DND-41 (cell line): ENCODE data around the gene KRTAP20-2.

Experiments
- ATAC-seq: fragments of 200-7000 bp; cut with Tn5 transposase; 3 replicates; pipeline ENCODE4 v1.9.1; 2021; ENCODE audit warnings: low read depth; ENCODE audit not compliant: insufficient read depth
- DNase-seq: peaks from one replicate; pipeline ENCODE4 v3.0.0-alpha.2; 2020
- H2AFZ ChIP-seq: 2 replicates; pipeline ENCODE4 v1.6.0; 2012; ENCODE audit warnings: low read depth, low read length
- H3K27ac ChIP-seq: 2 replicates; pipeline ENCODE4 v1.5.1; 2012; ENCODE audit warnings: low read length, inconsistent platforms
- H3K27me3 ChIP-seq: fragments of 200-600 bp; sonication (generic); 2 replicates; pipeline ENCODE4 v1.6.0; 2012; ENCODE audit warnings: low read length, mild to moderate bottlenecking, inconsistent platforms; ENCODE audit not compliant: insufficient read depth, poor library complexity
- H3K36me3 ChIP-seq: 2 replicates; pipeline ENCODE4 v1.5.1; 2012; ENCODE audit warnings: low read length, inconsistent platforms; ENCODE audit not compliant: insufficient read depth
- H3K4me1 ChIP-seq: 2 replicates; pipeline ENCODE4 v1.5.1; 2012; ENCODE audit warnings: mild to moderate bottlenecking, low read length; ENCODE audit not compliant: insufficient read depth
- H3K4me2 ChIP-seq: 2 replicates; pipeline ENCODE4 v1.6.0; 2012; ENCODE audit warnings: mild to moderate bottlenecking, moderate library complexity, low read length, inconsistent platforms; ENCODE audit not compliant: insufficient read depth
- H3K4me3 ChIP-seq, 2 experiments: fragments of 200-600 bp in 1 of 2; shearing (Covaris generic) in 1 of 2; 2 replicates each; pipeline ENCODE4 v1.5.1; 2012 to 2016; ENCODE audit warnings: inconsistent platforms in 2 of 2, low read length in 2 of 2, mild to moderate bottlenecking in 2 of 2, low read depth in 1 of 2, moderate library complexity in 1 of 2
- H3K79me2 ChIP-seq: 2 replicates; pipeline ENCODE4 v1.6.0; 2012; ENCODE audit warnings: low read length, inconsistent platforms; ENCODE audit not compliant: insufficient read depth
- H3K9ac ChIP-seq: 2 replicates; pipeline ENCODE4 v1.6.0; 2012; ENCODE audit warnings: low read depth, mild to moderate bottlenecking, inconsistent platforms, low read length, moderate library complexity
- H3K9me3 ChIP-seq: 2 replicates; pipeline ENCODE4 v1.5.1; 2012; ENCODE audit warnings: low read length, moderate library complexity, mild to moderate bottlenecking, inconsistent platforms; ENCODE audit not compliant: insufficient read depth, severe bottlenecking
- H4K20me1 ChIP-seq: 2 replicates; pipeline ENCODE4 v1.6.0; 2012; ENCODE audit warnings: low read length; ENCODE audit not compliant: insufficient read depth
- CTCF ChIP-seq: IDR thresholded peaks from 2 replicates; pipeline ENCODE4 v1.5.1; 2012; ENCODE audit warnings: borderline replicate concordance, low read length, moderate library complexity, mild to moderate bottlenecking; ENCODE audit not compliant: poor library complexity, severe bottlenecking; ENCODE audit errors: extremely low read depth
- EZH2 ChIP-seq: IDR thresholded peaks from 3 replicates; pipeline ENCODE4 v1.6.1; 2012; ENCODE audit warnings: borderline replicate concordance, low read depth, mild to moderate bottlenecking, moderate library complexity, low read length, inconsistent platforms; ENCODE audit not compliant: severe bottlenecking

KRTAP20-2 gene

GRCh38 chr21:30615199-30615598 lies 19.8 kb upstream of the KRTAP20-2 start:
- Histone ChIP-seq H3K4me1 (no peaks in the 10 kb centered on the region), H2AFZ (no peak overlapping the region), H3K9me3 (no peaks in the 10 kb centered on the region), H4K20me1 (no peaks in the 10 kb centered on the region), H3K4me2 (no peak overlapping the region), H3K9ac (no peak overlapping the region), H3K27ac (no peak overlapping the region), H3K79me2 (no peaks in the 10 kb centered on the region), H3K27me3 (no peaks in the 10 kb centered on the region), H3K36me3 (no peaks in the 10 kb centered on the region), H3K4me3 (no peak overlapping the region)
- ATAC-seq (no peak), DNase-seq (no peak)
- TF ChIP-seq CTCF (no peak), EZH2 (no peak)

- DNase-seq (no peak), ATAC-seq (no peak)
- Histone ChIP-seq H3K36me3 (no peaks in the 10 kb centered on the region), H3K79me2 (no peaks in the 10 kb centered on the region), H2AFZ (no peak within 1 kb of the TSS), H3K9me3 (no peaks in the 10 kb centered on the region), H3K9ac (no peak within 1 kb of the TSS), H3K27me3 (no peaks in the 10 kb centered on the region), H4K20me1 (no peaks in the 10 kb centered on the region), H3K4me3 (no peak within 1 kb of the TSS), H3K4me1 (no peaks in the 10 kb centered on the region), H3K27ac (no peak within 1 kb of the TSS), H3K4me2 (no peak within 1 kb of the TSS)
- TF ChIP-seq CTCF, result no peak
- TF ChIP-seq EZH2, result no peak
Measured at GRCh38 chr21:30616125-30616524, 18.9 kb upstream of the KRTAP20-2 start, which contains the start of gene KRTAP20-1. Gene KRTAP20-1, plus strand, starts transcription at chr21:30616425. Its CDS starts 30 bp downstream, at chr21:30616455.

GRCh38 chr21:30620080-30620479 lies 14.9 kb upstream of the KRTAP20-2 start:
- Histone ChIP-seq H3K79me2 (no peaks in the 10 kb centered on the region), H2AFZ (no peak overlapping the region), H3K27me3 (no peaks in the 10 kb centered on the region), H3K4me3 (no peak overlapping the region), H3K27ac (no peak overlapping the region), H3K9ac (no peak overlapping the region), H3K9me3 (no peaks in the 10 kb centered on the region), H3K36me3 (no peaks in the 10 kb centered on the region), H3K4me2 (no peak overlapping the region), H3K4me1 (no peaks in the 10 kb centered on the region), H4K20me1 (no peaks in the 10 kb centered on the region)
- no peak for ATAC-seq
- TF ChIP-seq CTCF (no peak), EZH2 (no peak)
- DNase-seq, result no peak

GRCh38 chr21:30620522-30620921 lies 14.5 kb upstream of the KRTAP20-2 start, which contains the start of gene KRTAP20-4:
Gene KRTAP20-4, plus strand, starts transcription at chr21:30620627.
- H3K36me3 ChIP-seq, result no peaks in the 10 kb centered on the region
- TF ChIP-seq EZH2 (no peak), CTCF (no peak)
- no peaks in the 10 kb centered on the region for H3K27me3 ChIP-seq
- no peak within 1 kb of the TSS for H3K9ac ChIP-seq
- H2AFZ ChIP-seq, result no peak within 1 kb of the TSS
- no peak for ATAC-seq
- no peaks in the 10 kb centered on the region for H3K9me3 ChIP-seq
- H3K27ac ChIP-seq, result no peak within 1 kb of the TSS
- H3K4me2 ChIP-seq, result no peak within 1 kb of the TSS
- no peaks in the 10 kb centered on the region for H3K79me2 ChIP-seq
- H3K4me1 ChIP-seq, result no peaks in the 10 kb centered on the region
- H3K4me3 ChIP-seq, result no peak within 1 kb of the TSS
- no peaks in the 10 kb centered on the region for H4K20me1 ChIP-seq
- DNase-seq, result no peak
